ENCODE measurements around the gene UROC1.

Gene UROC1

GRCh38 chr3:126517291-126517951 lies at the start of gene UROC1:
UROC1 (minus strand) TSS chr3:126517773; CDS start chr3:126517719, 54 bp downstream.
- no peaks in the 10 kb centered on the region for H4K20me1 ChIP-seq (ENCODE audit: insufficient read depth, low read length)
- no peak for DNase-seq
- H3K79me2 ChIP-seq (ENCODE audit: low read length) = no peaks in the 10 kb centered on the region
- H3K4me2 ChIP-seq (ENCODE audit: low read depth, low read length) = no peak within 1 kb of the TSS
- H3K27ac ChIP-seq (ENCODE audit: low read length) = no peak within 1 kb of the TSS
- H3K9ac ChIP-seq (ENCODE audit: low read length) = no peak within 1 kb of the TSS
- no peaks in the 10 kb centered on the region for H3K9me2 ChIP-seq (replicated peaks; ENCODE audit: insufficient read depth, low read length)
- peaks cover 6% of the 10 kb centered on the region for H3K27me3 ChIP-seq (replicated peaks; ENCODE audit: insufficient read depth, low read length)
- TF ChIP-seq EZH2phosphoT487 (IDR thresholded peaks at IDR 0.05; ENCODE audit: low read length) (no peak), EZH2 (optimal IDR thresholded peaks at IDR 0.05; ENCODE audit: low read depth, low read length) (no peak), CTCF (IDR thresholded peaks at IDR 0.05; ENCODE audit: low read length) (no peak)
- H2AFZ ChIP-seq (ENCODE audit: low read length) = no peak within 1 kb of the TSS
- H3K4me1 ChIP-seq (ENCODE audit: low read length) = no peaks in the 10 kb centered on the region
- H3K9me3 ChIP-seq (replicated peaks; ENCODE audit: insufficient read depth, low read length) = no peaks in the 10 kb centered on the region
- H3K4me3 ChIP-seq (ENCODE audit: low read length) = no peak within 1 kb of the TSS
- H3K36me3 ChIP-seq (replicated peaks; ENCODE audit: insufficient read depth, low read length) = no peaks in the 10 kb centered on the region
- no peaks in the 10 kb centered on the region for H3F3A ChIP-seq (ENCODE audit: insufficient read depth, low read length)

- H3K27ac ChIP-seq (ENCODE audit: low read length) = no peak overlapping the region
- H3K4me2 ChIP-seq (ENCODE audit: low read depth, low read length) = no peak overlapping the region
- H3K79me2 ChIP-seq (ENCODE audit: low read length) = no peaks in the 10 kb centered on the region
- no peak overlapping the region for H3K9ac ChIP-seq (ENCODE audit: low read length)
- no peaks in the 10 kb centered on the region for H3K9me2 ChIP-seq (replicated peaks; ENCODE audit: insufficient read depth, low read length)
- no peak overlapping the region for H2AFZ ChIP-seq (ENCODE audit: low read length)
- H3F3A ChIP-seq (ENCODE audit: insufficient read depth, low read length) = no peaks in the 10 kb centered on the region
- H3K4me3 ChIP-seq (ENCODE audit: low read length) = no peak overlapping the region
- H3K9me3 ChIP-seq (replicated peaks; ENCODE audit: insufficient read depth, low read length) = no peaks in the 10 kb centered on the region
- no peaks in the 10 kb centered on the region for H3K27me3 ChIP-seq (replicated peaks; ENCODE audit: insufficient read depth, low read length)
- H3K4me1 ChIP-seq (ENCODE audit: low read length) = no peaks in the 10 kb centered on the region
- H4K20me1 ChIP-seq (ENCODE audit: insufficient read depth, low read length) = no peaks in the 10 kb centered on the region
- no peaks in the 10 kb centered on the region for H3K36me3 ChIP-seq (replicated peaks; ENCODE audit: insufficient read depth, low read length)
- TF ChIP-seq EZH2phosphoT487 (IDR thresholded peaks at IDR 0.05; ENCODE audit: low read length) (no peak), EZH2 (optimal IDR thresholded peaks at IDR 0.05; ENCODE audit: low read depth, low read length) (no peak)
- DNase-seq = no peak
These were observed 45.2 kb upstream of the UROC1 start for GRCh38 chr3:126562737-126563276.

GRCh38 chr3:126558336-126559071 lies 40.9 kb upstream of the UROC1 start, which contains the start of gene C3orf22:
C3orf22 (minus strand) TSS chr3:126558932; CDS start chr3:126553390, 5,542 bp downstream.
- Histone ChIP-seq H3K4me3 (ENCODE audit: low read length) (no peak within 1 kb of the TSS), H3K4me2 (ENCODE audit: low read depth, low read length) (no peak within 1 kb of the TSS), H3K9me3 (replicated peaks; ENCODE audit: insufficient read depth, low read length) (no peaks in the 10 kb centered on the region), H3F3A (ENCODE audit: insufficient read depth, low read length) (no peaks in the 10 kb centered on the region), H4K20me1 (ENCODE audit: insufficient read depth, low read length) (no peaks in the 10 kb centered on the region), H3K27ac (ENCODE audit: low read length) (no peak within 1 kb of the TSS), H3K36me3 (replicated peaks; ENCODE audit: insufficient read depth, low read length) (no peaks in the 10 kb centered on the region), H3K27me3 (replicated peaks; ENCODE audit: insufficient read depth, low read length) (no peaks in the 10 kb centered on the region), H3K4me1 (ENCODE audit: low read length) (no peaks in the 10 kb centered on the region), H3K9me2 (replicated peaks; ENCODE audit: insufficient read depth, low read length) (no peaks in the 10 kb centered on the region), H3K9ac (ENCODE audit: low read length) (no peak within 1 kb of the TSS), H3K79me2 (ENCODE audit: low read length) (no peaks in the 10 kb centered on the region), H2AFZ (ENCODE audit: low read length) (no peak within 1 kb of the TSS)
- no peak for DNase-seq
- TF ChIP-seq EZH2 (optimal IDR thresholded peaks at IDR 0.05; ENCODE audit: low read depth, low read length) = no peak
- no peak for TF ChIP-seq EZH2phosphoT487 (IDR thresholded peaks at IDR 0.05; ENCODE audit: low read length)
- TF ChIP-seq CTCF (IDR thresholded peaks at IDR 0.05; ENCODE audit: low read length) = no peak
